Endothelial cell of umbilical vein (primary cell): ENCODE results near the gene TNKS1BP1. TPM values are rescaled to one million over a fixed set of nuclear protein-coding genes. Genes with fewer than 3 reads are reported as not detected.

Experiments
- BruUV-seq: library from RNA; stranded (reverse); fragments of 400-500 nt; replicated peaks from 2 replicates; lab custom pipeline; 2021; lab: Mats Ljungman, UMichigan
- CTCF ChIA-PET: fragments of 300-600, 350-600 bp; sonication (Branson Sonifier 250); formaldehyde crosslinking; loops from one replicate; lab custom pipeline; 2021; ENCODE audit warnings: antibody characterized with exemption, inconsistent platforms; lab: Charles Lee
- POLR2A ChIA-PET: fragments of 300-600, 350-600 bp; sonication (Branson Sonifier 250); formaldehyde crosslinking; loops from one replicate; lab custom pipeline; 2021; ENCODE audit warnings: antibody characterized with exemption, inconsistent platforms; lab: Charles Lee
- DNase-seq: peaks from one replicate; pipeline ENCODE4 v3.0.0-alpha.2; 2011; ENCODE audit warnings: low read depth, low spot score
- FAIRE-seq: peaks from 2 replicates; lab custom pipeline; 2011; peaks lifted over from hg19 to GRCh38; lab: Jason Lieb, UNC
- H2AFZ ChIP-seq: 2 replicates; pipeline ENCODE4 v1.6.0; 2012; ENCODE audit warnings: low read depth, low read length, control low read depth, inconsistent platforms
- H3K27ac ChIP-seq: 2 replicates; pipeline ENCODE4 v1.5.1; 2011; ENCODE audit warnings: low read depth, mild to moderate bottlenecking, control low read depth, low read length, moderate library complexity; ENCODE audit not compliant: insufficient read depth
- H3K27me3 ChIP-seq, 2 experiments: 2 replicates each; pipeline versions ENCODE4 v1.6.0 to v1.6.1; 2011; ENCODE audit warnings: low read length in 2 of 2, mixed read lengths in 1 of 2; ENCODE audit not compliant: control insufficient read depth in 2 of 2, insufficient read depth in 2 of 2
- H3K36me3 ChIP-seq, 2 experiments: 2 replicates in 1 of 2; 3 replicates in 1 of 2; pipeline ENCODE4 v1.5.1; 2011; ENCODE audit warnings: low read length in 2 of 2, mild to moderate bottlenecking in 1 of 2, moderate library complexity in 1 of 2; ENCODE audit not compliant: control insufficient read depth in 2 of 2, insufficient read depth in 2 of 2; ENCODE audit errors: extremely low read depth in 1 of 2
- H3K4me1 ChIP-seq: 3 replicates; pipeline ENCODE4 v1.5.1; 2011; ENCODE audit warnings: mild to moderate bottlenecking, low read length; ENCODE audit not compliant: control insufficient read depth, insufficient read depth; ENCODE audit errors: extremely low read depth
- H3K4me2 ChIP-seq: 2 replicates; pipeline ENCODE4 v1.6.1; 2011; ENCODE audit warnings: low read length, control low read depth, mixed read lengths; ENCODE audit not compliant: insufficient read depth
- H3K4me3 ChIP-seq, 3 experiments: fragments of 200-600 bp in 1 of 3; sonication (generic), shearing (Covaris generic) in 1 of 3; replicated peaks in 1 of 3; 2 replicates each; pipeline ENCODE4 v1.5.1; 2011 to 2016; ENCODE audit warnings: control low read depth in 3 of 3, low read length in 3 of 3, mild to moderate bottlenecking in 2 of 3, inconsistent platforms in 1 of 3, low read depth in 1 of 3, moderate library complexity in 1 of 3; ENCODE audit not compliant: insufficient read depth in 1 of 3
- H3K79me2 ChIP-seq: 2 replicates; pipeline ENCODE4 v1.6.0; 2012; ENCODE audit warnings: low read length, inconsistent platforms; ENCODE audit not compliant: control insufficient read depth, insufficient read depth
- H3K9ac ChIP-seq: replicated peaks from 2 replicates; pipeline ENCODE3; 2011; ENCODE audit warnings: low read length, control low read depth; ENCODE audit not compliant: insufficient read depth; ENCODE audit errors: extremely low read depth
- H3K9me1 ChIP-seq: replicated peaks from 3 replicates; pipeline ENCODE4 v1.6.0; 2011; ENCODE audit warnings: mild to moderate bottlenecking, low read length; ENCODE audit not compliant: control insufficient read depth, insufficient read depth; ENCODE audit errors: extremely low read depth
- H3K9me3 ChIP-seq: replicated peaks from 2 replicates; pipeline ENCODE4 v1.5.1; 2012; ENCODE audit warnings: low read length, inconsistent platforms; ENCODE audit not compliant: control insufficient read depth, insufficient read depth
- H4K20me1 ChIP-seq: replicated peaks from 2 replicates; pipeline ENCODE3; 2011; ENCODE audit warnings: mild to moderate bottlenecking, low read length; ENCODE audit not compliant: control insufficient read depth, insufficient read depth; ENCODE audit errors: extremely low read depth
- CTCF ChIP-seq, 2 donors: IDR thresholded peaks; 1 replicate in 1 of 2; 2 replicates in 1 of 2; pipeline ENCODE4 v1.5.1; 2011; ENCODE audit warnings: low read length in 2 of 2, mild to moderate bottlenecking in 2 of 2, moderate library complexity in 2 of 2, control low read depth in 1 of 2, inconsistent platforms in 1 of 2, low read depth in 1 of 2; ENCODE audit not compliant: insufficient read depth in 1 of 2; ENCODE audit errors: extremely low read depth in 1 of 2
- EZH2 ChIP-seq: IDR thresholded peaks from 2 replicates; pipeline ENCODE4 v1.6.1; 2012; ENCODE audit warnings: borderline replicate concordance, low read depth, mild to moderate bottlenecking, moderate library complexity, low read length, inconsistent platforms; ENCODE audit not compliant: severe bottlenecking
- FOS ChIP-seq: IDR thresholded peaks from 2 replicates; pipeline ENCODE4 v1.6.1; 2011; ENCODE audit warnings: mild to moderate bottlenecking, low read length, moderate library complexity, borderline replicate concordance; ENCODE audit not compliant: insufficient read depth
- GATA2 ChIP-seq: IDR thresholded peaks from 2 replicates; pipeline ENCODE4 v1.7.0; 2011; ENCODE audit warnings: low read depth, mild to moderate bottlenecking, moderate library complexity, mixed read lengths, low read length; ENCODE audit not compliant: insufficient read length, insufficient read depth
- JUN ChIP-seq: IDR thresholded peaks from 2 replicates; pipeline ENCODE4 v1.6.1; 2011; ENCODE audit warnings: borderline replicate concordance, low read depth; ENCODE audit not compliant: insufficient read length, insufficient read depth
- MAX ChIP-seq: IDR thresholded peaks from 2 replicates; pipeline ENCODE4 v1.6.1; 2011; ENCODE audit not compliant: insufficient read depth, insufficient read length
- MYC ChIP-seq: IDR thresholded peaks from one replicate; pipeline ENCODE4 v1.6.1; 2011; ENCODE audit warnings: mild to moderate bottlenecking, low read depth, low read length
- POLR2A ChIP-seq: IDR thresholded peaks from 2 replicates; pipeline ENCODE4 v1.6.1; 2012; ENCODE audit warnings: low read depth, mild to moderate bottlenecking, control low read depth, low read length
- POLR2AphosphoS5 ChIP-seq: IDR thresholded peaks from 2 replicates; pipeline ENCODE4 v1.6.1; 2012; ENCODE audit warnings: low read depth, mild to moderate bottlenecking, control low read depth, low read length, moderate library complexity; ENCODE audit not compliant: insufficient read depth
- dilution Hi-C: fragments of 300-500 bp; cut with MboI; formaldehyde crosslinking; loops from one replicate; pipeline ENCODE4 v1.15.0; 2019; ENCODE audit warnings: low sequenced_read_pairs; ENCODE audit not compliant: extremely low pct_ligation_motif_present
- intact Hi-C: fragments of 100-400 bp; cut with micrococcal nuclease; formaldehyde crosslinking; loops from one replicate; pipeline ENCODE4 v1.10.0; 2022
- polyA plus RNA-seq, 4 experiments: library from polyadenylated mRNA; depleted of rRNA in 3 of 4; stranded (reverse) in 3 of 4; unstranded in 1 of 4; fragments of >200 nt; gene quantifications; 2 replicates each; pipeline versions ENCODE4 v1.2.1 to v1.2.3, GENCODE V29; 2011 to 2012; ENCODE audit warnings: missing spikeins in 1 of 4
- total RNA-seq: library from RNA; stranded (reverse); gene quantifications from 2 replicates; pipeline ENCODE4 v1.2.3, GENCODE V29; 2021

The TNKS1BP1 gene
- total and polyA plus RNA-seq, 2 donors (not counting 3 experiments of a cell fraction or from before 2014, with no cell fraction given), result 54.6 to 111 TPM

- DNase-seq (no peak), FAIRE-seq (no peak)
- TF ChIP-seq FOS (no peak), JUN (no peak), MYC (no peak), GATA2 (no peak), EZH2 (no peak), POLR2AphosphoS5 (no peak), CTCF (IDR thresholded peaks at IDR 0.05; ENCODE audit: extremely low read depth in 1 of 2, insufficient read depth in 1 of 2, low read depth in 1 of 2, low read length in 2 of 2) (no peak), POLR2A (no peak), MAX (no peak)
- Histone ChIP-seq H2AFZ (no peak overlapping the region), H4K20me1 (no peaks in the 10 kb centered on the region), H3K27me3 (no peaks in the 10 kb centered on the region), H3K4me3 (no peak overlapping the region), H3K9me3 (no peaks in the 10 kb centered on the region), H3K27ac (no peak overlapping the region), H3K9ac (no peak overlapping the region), H3K9me1 (no peaks in the 10 kb centered on the region), H3K4me2 (no peak overlapping the region), H3K4me1 (peaks cover 5% of the 10 kb centered on the region), H3K36me3 (peaks cover 9 to 52% of the 10 kb centered on the region in 2 experiments), H3K79me2 (no peaks in the 10 kb centered on the region)
- intact Hi-C loops, result loop anchor here (10.0 kb wide), 1 partner anchor 1259 kb away; the partner anchor contains the start of genes LPXN and ZFP91
- ChIA-PET CTCF (interaction anchor here (2.6 kb wide), 1 partner anchor 9 kb away, joined by 6 read pairs; the partner anchor contains the start of gene TNKS1BP1), POLR2A (interaction anchor here (0.6 to 1.2 kb wide), 2 partner anchors 27 to 1768 kb away, joined by 5 read pairs; no protein-coding TSS in a partner anchor)
- dilution Hi-C loops, result no loop called here
- no TSS peak for BruUV-seq
These were observed 8.7 kb downstream of the TNKS1BP1 start for GRCh38 chr11:57316017-57316416.
